Esophagus muscularis mucosa (tissue), 4 donors: ENCODE data around the gene GP1BB. TPM values are rescaled to one million over a fixed set of nuclear protein-coding genes. Genes with fewer than 3 reads are reported as not detected.
A peak's percentile ranks its signal among the peaks of the same experiment; 100 is the strongest.

ENCODE experiments used
- DNase-seq: peaks from one replicate; pipeline ENCODE4 v3.0.0-alpha.2; 2017; ENCODE audit errors: extremely low spot score
- H3K27ac ChIP-seq, 4 donors: fragments of 200-600 bp; sonication (generic); replicated peaks in 1 of 4; 1 replicate in 3 of 4; 2 replicates in 1 of 4; pipeline ENCODE4 v1.5.1; 2016 to 2019; ENCODE audit warnings: mild to moderate bottlenecking in 1 of 4
- H3K27me3 ChIP-seq, 4 donors: fragments of 200-600 bp; sonication (generic); one replicate each; pipeline versions ENCODE4 v1.5.1 to v1.6.0; 2016 to 2019
- H3K36me3 ChIP-seq, 4 donors: fragments of 200-600 bp; sonication (generic); one replicate each; pipeline ENCODE4 v1.5.1; 2016 to 2019
- H3K4me1 ChIP-seq, 4 donors: fragments of 200-600 bp; sonication (generic); one replicate each; pipeline ENCODE4 v1.5.1; 2016 to 2019
- H3K4me3 ChIP-seq, 4 donors: fragments of 200-600 bp; sonication (generic); 1 replicate in 2 of 4; 2 replicates in 2 of 4; pipeline ENCODE4 v1.5.1; 2016 to 2019; ENCODE audit warnings: mild to moderate bottlenecking in 4 of 4, moderate library complexity in 1 of 4
- H3K9me3 ChIP-seq, 4 donors: fragments of 200-600 bp; sonication (generic); 1 replicate in 3 of 4; 2 replicates in 1 of 4; pipeline ENCODE4 v1.5.1; 2016 to 2019
- CTCF ChIP-seq, 3 experiments: fragments of 200-600 bp in 2 of 3; fragments of 450-650 bp in 1 of 3; sonication (generic) in 2 of 3; IDR thresholded peaks; one replicate each; pipeline ENCODE4 v1.5.1; 2017 to 2019; ENCODE audit warnings: antibody characterized with exemption in 3 of 3, mild to moderate bottlenecking in 2 of 3, moderate library complexity in 1 of 3
- EP300 ChIP-seq: sonication (generic); formaldehyde crosslinking; IDR thresholded peaks from one replicate; pipeline ENCODE4 v1.6.1; 2017; ENCODE audit warnings: antibody characterized with exemption
- POLR2A ChIP-seq: fragments of 450-650 bp; IDR thresholded peaks from one replicate; pipeline ENCODE4 v1.6.1; 2017; ENCODE audit warnings: antibody characterized with exemption, moderate library complexity, mild to moderate bottlenecking, low read depth
- POLR2AphosphoS5 ChIP-seq, 2 donors: sonication (generic); formaldehyde crosslinking; IDR thresholded peaks; one replicate each; pipeline ENCODE4 v1.6.1; 2017; ENCODE audit warnings: antibody characterized with exemption in 2 of 2
- WGBS: methylation state at CpG from one replicate; pipeline ENCODE4 v1.1.5; 2018; 5-methylcytosine and 5-hydroxymethylcytosine counted together
- intact Hi-C: fragments of 100-400 bp; cut with DNase I; formaldehyde crosslinking; loops from one replicate; pipeline ENCODE4 v1.15.1; 2023
- total RNA-seq, 4 donors: library from RNA; depleted of rRNA; stranded (reverse); fragments of >200 nt; gene quantifications; one replicate each; pipeline versions ENCODE4 v1.1.0 to v1.2.1, GENCODE V29; 2016

GP1BB gene
- total RNA-seq, 4 donors from 2014 or later = 1.7 to 16.7 (median 5.7) TPM

- 0% methylated on average over 8 of the region's 106 CpGs for WGBS
- H3K27ac ChIP-seq = peak within 1 kb of the TSS in 1 of 4 donors; percentile 61
Measured at GRCh38 chr22:19714312-19715187, 8.8 kb upstream of the GP1BB start, which contains the start of gene SEPTIN5. Gene SEPTIN5 (plus strand): TSS chr22:19714503. CDS start chr22:19714589, 86 bp downstream.

DNA sequence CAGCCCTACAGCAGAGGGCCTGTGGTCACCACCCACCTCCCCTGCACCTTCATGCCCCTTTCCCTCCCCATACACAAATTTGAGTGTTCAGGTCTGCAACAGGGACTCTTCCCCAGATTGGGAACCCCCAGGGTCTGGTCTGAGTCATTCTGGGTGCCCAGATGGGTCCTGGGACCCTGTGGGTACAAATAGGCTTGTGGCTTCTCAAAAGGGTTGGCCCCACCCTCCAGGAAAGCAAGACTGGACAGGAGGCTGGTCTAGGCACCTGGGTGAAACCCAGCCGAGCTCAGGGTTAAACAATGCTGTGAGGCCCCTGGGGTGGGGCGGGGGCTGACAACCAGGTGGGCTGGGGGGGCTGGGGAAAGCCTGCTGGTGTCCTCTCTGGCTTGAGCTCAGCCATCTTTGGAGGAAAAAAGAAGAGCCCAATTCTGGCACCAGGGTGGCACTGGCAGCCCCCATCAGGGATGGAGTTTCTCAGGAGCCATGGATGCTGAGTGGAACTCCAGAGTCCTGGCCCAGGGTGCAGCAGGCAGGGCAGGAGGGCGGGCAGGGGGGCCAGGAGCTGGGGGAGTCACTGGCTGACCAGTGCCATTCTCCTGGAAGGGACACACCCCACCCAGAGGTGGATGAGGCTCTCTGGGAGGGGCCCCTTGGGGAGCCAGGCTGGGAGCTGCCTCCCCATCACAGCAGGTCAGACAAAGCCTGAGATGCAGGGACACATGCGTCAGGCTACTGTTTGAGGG is 8.0 kb upstream of the GP1BB start:
- Histone ChIP-seq H3K4me1 (peaks cover 34 to 61% (median 46%) of the 10 kb centered on the region in 4 donors), H3K27me3 (peaks cover 0 to 63% (median 2%) of the 10 kb centered on the region in 4 donors), H3K4me3 (peak overlapping the region; percentile 64 to 83 (median 70)), H3K36me3 (peaks cover 0 to 6% (median 3%) of the 10 kb centered on the region in 4 donors), H3K27ac (peak overlapping the region in 1 of 4 donors; percentile 61), H3K9me3 (no peaks in the 10 kb centered on the region)
- intact Hi-C loops = no loop called here
- TF ChIP-seq CTCF (IDR thresholded peaks at IDR 0.05) = no peak
- TF ChIP-seq POLR2A = no peak
- no peak for TF ChIP-seq POLR2AphosphoS5 (IDR thresholded peaks at IDR 0.05)
- no peak for DNase-seq
- WGBS = 100% methylated on average over 2 of the region's 4 CpGs

More at GRCh38 chr22:19714312-19715187, 8.8 kb upstream of the GP1BB start, which contains the start of gene SEPTIN5:
- peaks cover 0 to 56% (median 2%) of the 10 kb centered on the region in 4 donors for H3K27me3 ChIP-seq
- peak within 1 kb of the TSS; percentile 64 to 83 (median 70) for H3K4me3 ChIP-seq
- TF ChIP-seq EP300 (no peak), CTCF (IDR thresholded peaks at IDR 0.05) (no peak)
- no peak for DNase-seq
- intact Hi-C loops = no loop called here
- peaks cover 28 to 57% (median 49%) of the 10 kb centered on the region in 4 donors for H3K4me1 ChIP-seq
- H3K9me3 ChIP-seq = no peaks in the 10 kb centered on the region
- no peaks in the 10 kb centered on the region for H3K36me3 ChIP-seq

DNA sequence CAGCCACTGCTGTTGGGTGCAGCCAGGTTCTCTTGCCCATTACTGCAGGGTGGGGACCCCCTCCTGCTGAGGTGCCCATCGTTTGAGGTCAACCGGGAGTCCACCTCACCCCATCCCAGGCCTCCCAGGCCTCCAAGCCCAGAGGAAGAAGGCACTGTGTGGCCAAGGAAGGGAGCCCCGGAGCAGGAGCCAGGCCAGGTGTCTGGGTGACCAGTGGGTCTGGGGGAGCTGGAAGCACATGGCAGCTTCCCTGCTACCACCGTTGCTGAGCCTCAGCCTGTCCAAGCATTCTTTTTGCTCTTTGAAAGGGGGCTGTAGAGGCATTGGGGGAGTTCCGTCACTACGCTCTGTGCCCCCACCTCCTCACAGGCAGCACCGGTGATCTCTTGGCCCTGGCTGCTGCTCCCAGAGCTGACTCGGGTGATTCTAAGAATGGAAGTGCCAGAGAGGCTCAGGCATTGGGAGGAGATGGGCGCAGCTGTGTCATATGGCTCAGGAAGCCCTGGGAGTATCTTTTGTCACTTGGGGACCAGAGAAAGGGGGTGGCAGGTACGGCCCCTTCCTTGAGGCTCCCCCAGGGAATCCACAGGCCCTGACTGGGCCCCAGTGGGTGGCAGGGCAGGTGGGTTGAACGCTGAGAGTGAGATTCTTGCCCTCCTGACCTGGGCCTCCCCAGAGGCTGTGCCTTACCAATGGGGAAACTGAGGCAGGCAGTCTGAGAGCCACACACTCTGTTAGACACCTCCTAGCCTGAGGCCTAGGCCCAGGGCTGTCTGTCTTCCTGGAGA is 7.1 kb upstream of the GP1BB start:
- H3K4me3 ChIP-seq = no peak overlapping the region
- H3K9me3 ChIP-seq = no peaks in the 10 kb centered on the region
- intact Hi-C loops = no loop called here
- H3K27me3 ChIP-seq = peaks cover 0 to 69% (median 2%) of the 10 kb centered on the region in 4 donors
- no peak for DNase-seq
- H3K27ac ChIP-seq = no peak overlapping the region
- TF ChIP-seq POLR2AphosphoS5 (IDR thresholded peaks at IDR 0.05) (no peak), CTCF (IDR thresholded peaks at IDR 0.05) (no peak), EP300 (no peak), POLR2A (no peak)
- H3K4me1 ChIP-seq = peaks cover 40 to 61% (median 46%) of the 10 kb centered on the region in 4 donors
- 87% methylated on average over 7 of the region's 11 CpGs for WGBS
- H3K36me3 ChIP-seq = peaks cover 0 to 15% (median 11%) of the 10 kb centered on the region in 4 donors

DNA sequence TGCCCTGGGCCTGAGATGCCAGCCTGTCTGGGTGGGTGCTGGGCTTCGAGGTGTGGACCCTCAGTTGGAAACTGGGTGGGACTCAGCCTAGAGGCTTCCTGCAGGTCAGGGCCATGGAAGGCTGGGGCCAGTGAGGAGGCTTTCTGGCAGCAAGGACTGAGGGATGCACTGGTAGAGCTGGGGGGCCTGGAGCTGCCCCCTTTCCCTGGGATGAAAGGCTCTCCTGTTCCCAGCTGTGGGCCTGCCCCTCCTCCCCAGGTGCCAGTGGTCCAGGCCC is 6.6 kb upstream of the GP1BB start:
- DNase-seq = no peak
- Histone ChIP-seq H3K27ac (no peak overlapping the region), H3K4me3 (no peak overlapping the region), H3K9me3 (no peaks in the 10 kb centered on the region), H3K27me3 (peaks cover 0 to 75% (median 2%) of the 10 kb centered on the region in 4 donors), H3K4me1 (peaks cover 43 to 61% (median 46%) of the 10 kb centered on the region in 4 donors), H3K36me3 (peaks cover 0 to 20% (median 16%) of the 10 kb centered on the region in 4 donors)
- intact Hi-C loops = no loop called here
- 67% methylated on average over 1 of the region's 1 CpG for WGBS
- TF ChIP-seq POLR2A = no peak
- no peak for TF ChIP-seq CTCF (IDR thresholded peaks at IDR 0.05)
- no peak for TF ChIP-seq EP300
- TF ChIP-seq POLR2AphosphoS5 (IDR thresholded peaks at IDR 0.05) = no peak
